ENCODE data around the gene PHACTR2.

Gene PHACTR2

DNA sequence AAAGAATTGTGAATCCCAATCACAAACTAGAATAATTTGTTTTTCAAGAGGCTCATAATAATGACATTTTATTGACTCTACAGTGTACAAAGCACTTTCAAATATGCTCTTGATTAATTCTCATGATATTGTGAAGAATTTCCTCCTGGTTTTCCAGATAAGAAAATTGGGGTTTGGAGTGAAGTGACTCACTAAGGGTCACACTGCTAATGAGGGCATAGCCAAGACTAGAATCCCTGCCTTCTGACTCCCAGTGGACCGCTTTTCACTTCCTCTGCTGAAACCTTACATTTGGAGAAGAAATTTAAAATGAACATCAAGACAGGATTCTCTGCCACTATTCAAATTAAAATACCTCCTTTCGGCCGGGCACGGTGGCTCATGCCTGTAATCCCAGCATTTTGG, 127.1 kb downstream of the PHACTR2 start:
- Histone ChIP-seq H3K27me3 (replicated peaks; ENCODE audit: insufficient read depth, low read length) (no peaks in the 10 kb centered on the region), H3K4me2 (ENCODE audit: low read depth, low read length) (no peak overlapping the region), H3K79me2 (ENCODE audit: low read length) (no peaks in the 10 kb centered on the region), H3K9me3 (replicated peaks; ENCODE audit: insufficient read depth, low read length) (no peaks in the 10 kb centered on the region), H3F3A (ENCODE audit: insufficient read depth, low read length) (no peaks in the 10 kb centered on the region), H3K4me3 (ENCODE audit: low read length) (no peak overlapping the region), H3K27ac (ENCODE audit: low read length) (no peak overlapping the region), H4K20me1 (ENCODE audit: insufficient read depth, low read length) (no peaks in the 10 kb centered on the region), H2AFZ (ENCODE audit: low read length) (no peak overlapping the region), H3K4me1 (ENCODE audit: low read length) (no peaks in the 10 kb centered on the region), H3K36me3 (replicated peaks; ENCODE audit: insufficient read depth, low read length) (no peaks in the 10 kb centered on the region), H3K9me2 (replicated peaks; ENCODE audit: insufficient read depth, low read length) (no peaks in the 10 kb centered on the region), H3K9ac (ENCODE audit: low read length) (no peak overlapping the region)
- no peak for DNase-seq
- TF ChIP-seq EZH2phosphoT487 (IDR thresholded peaks at IDR 0.05; ENCODE audit: low read length) (no peak), EZH2 (optimal IDR thresholded peaks at IDR 0.05; ENCODE audit: low read depth, low read length) (no peak)
- TF ChIP-seq, protein P1, sequence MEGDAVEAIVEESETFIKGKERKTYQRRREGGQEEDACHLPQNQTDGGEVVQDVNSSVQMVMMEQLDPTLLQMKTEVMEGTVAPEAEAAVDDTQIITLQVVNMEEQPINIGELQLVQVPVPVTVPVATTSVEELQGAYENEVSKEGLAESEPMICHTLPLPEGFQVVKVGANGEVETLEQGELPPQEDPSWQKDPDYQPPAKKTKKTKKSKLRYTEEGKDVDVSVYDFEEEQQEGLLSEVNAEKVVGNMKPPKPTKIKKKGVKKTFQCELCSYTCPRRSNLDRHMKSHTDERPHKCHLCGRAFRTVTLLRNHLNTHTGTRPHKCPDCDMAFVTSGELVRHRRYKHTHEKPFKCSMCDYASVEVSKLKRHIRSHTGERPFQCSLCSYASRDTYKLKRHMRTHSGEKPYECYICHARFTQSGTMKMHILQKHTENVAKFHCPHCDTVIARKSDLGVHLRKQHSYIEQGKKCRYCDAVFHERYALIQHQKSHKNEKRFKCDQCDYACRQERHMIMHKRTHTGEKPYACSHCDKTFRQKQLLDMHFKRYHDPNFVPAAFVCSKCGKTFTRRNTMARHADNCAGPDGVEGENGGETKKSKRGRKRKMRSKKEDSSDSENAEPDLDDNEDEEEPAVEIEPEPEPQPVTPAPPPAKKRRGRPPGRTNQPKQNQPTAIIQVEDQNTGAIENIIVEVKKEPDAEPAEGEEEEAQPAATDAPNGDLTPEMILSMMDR (IDR thresholded peaks at IDR 0.05; ENCODE audit: low read length) = no peak

DNA sequence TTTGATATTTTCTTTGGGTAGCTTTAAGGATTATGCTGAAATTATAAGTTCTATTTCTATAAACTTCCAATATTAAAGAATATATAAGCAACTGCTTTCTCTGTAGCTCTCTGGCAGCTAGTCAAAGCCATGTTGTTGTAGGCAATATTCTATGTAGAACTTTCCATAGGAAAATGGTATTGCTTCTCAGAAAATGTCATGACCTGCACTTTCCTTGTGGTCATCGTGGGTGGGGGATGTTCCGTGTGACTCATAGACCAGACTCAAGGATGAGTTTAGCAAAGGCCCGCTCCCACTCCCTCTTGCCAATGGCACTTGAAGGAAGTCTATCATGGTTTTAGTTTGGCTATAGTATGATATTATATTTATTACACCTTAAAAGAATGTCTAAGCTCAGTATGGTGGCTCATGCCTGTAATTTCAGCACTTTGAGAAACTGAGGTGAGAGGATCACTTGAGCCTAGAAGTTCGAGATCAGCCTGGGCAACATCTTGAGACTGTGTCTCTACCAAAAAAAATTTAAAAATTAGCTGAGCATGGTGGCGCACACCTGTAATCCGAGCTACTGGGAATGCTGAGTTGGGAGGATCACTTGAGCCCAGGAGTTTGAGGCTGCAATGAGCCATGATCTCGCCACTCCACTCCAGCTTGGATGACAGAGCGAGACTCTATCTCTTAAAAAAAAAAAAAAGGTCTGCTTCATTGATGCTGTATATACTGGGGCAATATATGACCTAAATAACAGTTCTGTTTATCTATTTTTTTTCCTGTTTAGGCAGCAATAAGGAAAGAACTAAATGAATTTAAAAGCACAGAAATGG, 128.7 kb downstream of the PHACTR2 start:
- Histone ChIP-seq H3F3A (ENCODE audit: insufficient read depth, low read length) (no peaks in the 10 kb centered on the region), H3K4me1 (ENCODE audit: low read length) (no peaks in the 10 kb centered on the region), H3K36me3 (replicated peaks; ENCODE audit: insufficient read depth, low read length) (no peaks in the 10 kb centered on the region), H3K9me3 (replicated peaks; ENCODE audit: insufficient read depth, low read length) (no peaks in the 10 kb centered on the region), H2AFZ (ENCODE audit: low read length) (no peak overlapping the region), H3K27ac (ENCODE audit: low read length) (no peak overlapping the region), H3K27me3 (replicated peaks; ENCODE audit: insufficient read depth, low read length) (no peaks in the 10 kb centered on the region), H3K9ac (ENCODE audit: low read length) (no peak overlapping the region), H3K79me2 (ENCODE audit: low read length) (no peaks in the 10 kb centered on the region), H4K20me1 (ENCODE audit: insufficient read depth, low read length) (no peaks in the 10 kb centered on the region), H3K4me3 (ENCODE audit: low read length) (no peak overlapping the region), H3K9me2 (replicated peaks; ENCODE audit: insufficient read depth, low read length) (no peaks in the 10 kb centered on the region), H3K4me2 (ENCODE audit: low read depth, low read length) (no peak overlapping the region)
- TF ChIP-seq, protein P1 (IDR thresholded peaks at IDR 0.05; ENCODE audit: low read length) = no peak
- TF ChIP-seq EZH2 (optimal IDR thresholded peaks at IDR 0.05; ENCODE audit: low read depth, low read length) (no peak), EZH2phosphoT487 (IDR thresholded peaks at IDR 0.05; ENCODE audit: low read length) (no peak)
- DNase-seq = no peak

DNA sequence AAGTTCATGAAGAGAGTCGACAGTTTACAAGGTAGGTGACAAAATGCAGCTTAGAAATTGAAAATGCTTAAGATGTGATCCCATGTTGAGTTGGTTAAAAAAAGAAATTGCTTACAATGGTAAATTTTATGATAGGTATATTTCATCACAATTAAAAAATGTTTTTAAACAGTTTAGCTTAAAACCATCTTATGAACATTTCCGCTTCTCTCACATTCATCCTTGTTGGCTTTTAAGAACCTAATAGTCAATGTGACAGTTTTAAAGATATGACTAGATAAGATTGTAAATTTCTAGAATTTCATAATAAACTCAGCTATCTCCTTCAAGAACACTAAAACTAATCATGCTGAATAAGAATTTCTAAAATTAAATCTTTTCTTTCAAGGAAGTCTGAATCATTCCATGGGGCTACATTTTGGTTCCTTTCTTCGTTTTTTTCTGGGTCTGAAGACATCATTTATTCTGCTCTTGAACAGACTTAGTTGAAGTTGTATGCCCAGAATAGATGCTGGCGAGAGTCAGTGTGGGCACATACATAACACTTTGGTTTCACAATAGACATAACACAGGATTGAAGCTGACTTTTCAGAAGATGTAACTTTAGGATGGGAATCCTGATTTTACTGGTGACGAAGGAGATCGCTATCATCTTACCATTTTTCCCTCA, 129.5 kb downstream of the PHACTR2 start:
- Histone ChIP-seq H3K9ac (ENCODE audit: low read length) (no peak overlapping the region), H2AFZ (ENCODE audit: low read length) (no peak overlapping the region), H3K27ac (ENCODE audit: low read length) (no peak overlapping the region), H3K27me3 (replicated peaks; ENCODE audit: insufficient read depth, low read length) (no peaks in the 10 kb centered on the region), H4K20me1 (ENCODE audit: insufficient read depth, low read length) (no peaks in the 10 kb centered on the region), H3K79me2 (ENCODE audit: low read length) (no peaks in the 10 kb centered on the region), H3K9me3 (replicated peaks; ENCODE audit: insufficient read depth, low read length) (no peaks in the 10 kb centered on the region), H3K4me2 (ENCODE audit: low read depth, low read length) (no peak overlapping the region), H3K9me2 (replicated peaks; ENCODE audit: insufficient read depth, low read length) (no peaks in the 10 kb centered on the region), H3K36me3 (replicated peaks; ENCODE audit: insufficient read depth, low read length) (no peaks in the 10 kb centered on the region), H3F3A (ENCODE audit: insufficient read depth, low read length) (no peaks in the 10 kb centered on the region), H3K4me1 (ENCODE audit: low read length) (no peaks in the 10 kb centered on the region), H3K4me3 (ENCODE audit: low read length) (no peak overlapping the region)
- no peak for DNase-seq
- TF ChIP-seq, protein P1 (IDR thresholded peaks at IDR 0.05; ENCODE audit: low read length) = no peak
- TF ChIP-seq EZH2 (optimal IDR thresholded peaks at IDR 0.05; ENCODE audit: low read depth, low read length) (no peak), EZH2phosphoT487 (IDR thresholded peaks at IDR 0.05; ENCODE audit: low read length) (no peak)

All from MM.1S (cell line).